ENCODE results near the gene RAPGEF1.
"Not testable (repeated sequence)": the region's sequence is repeated elsewhere in the genome, so short reads cannot be mapped to it uniquely, and the experiment has no call there.

The RAPGEF1 gene

GRCh38 chr9:131668439-131669268 lies 71.2 kb downstream of the RAPGEF1 start:
- DNase-seq (ENCODE audit: low read depth) = peak; percentile 56

- no peak for DNase-seq (ENCODE audit: low read depth)
Measured at GRCh38 chr9:131668057-131668438, 71.8 kb downstream of the RAPGEF1 start.

GRCh38 chr9:131667576-131667975 lies 72.3 kb downstream of the RAPGEF1 start:
- no peak for DNase-seq (ENCODE audit: low read depth)

- DNase-seq (ENCODE audit: low read depth) = no peak
Measured at GRCh38 chr9:131666774-131667173, 73.1 kb downstream of the RAPGEF1 start.

GRCh38 chr9:131666029-131666428 lies 73.8 kb downstream of the RAPGEF1 start:
- no peak for DNase-seq (ENCODE audit: low read depth)

GRCh38 chr9:131663288-131663687 lies 76.6 kb downstream of the RAPGEF1 start:
- no peak for DNase-seq (ENCODE audit: low read depth)

GRCh38 chr9:131662289-131662621 lies 77.6 kb downstream of the RAPGEF1 start:
- DNase-seq (ENCODE audit: low read depth) = not testable (repeated sequence)

- no peak for DNase-seq (ENCODE audit: low read depth)
Measured at GRCh38 chr9:131661568-131662288, 78.1 kb downstream of the RAPGEF1 start.

GRCh38 chr9:131660466-131661405 lies 79.1 kb downstream of the RAPGEF1 start:
- DNase-seq (ENCODE audit: low read depth) = no peak

- peak; percentile 66 for DNase-seq (ENCODE audit: low read depth)
Measured at GRCh38 chr9:131658377-131659129, 81.3 kb downstream of the RAPGEF1 start.

- DNase-seq (ENCODE audit: low read depth) = no peak
Measured at GRCh38 chr9:131657940-131658339, 81.9 kb downstream of the RAPGEF1 start.

- DNase-seq (ENCODE audit: low read depth) = no peak
Measured at GRCh38 chr9:131657456-131657855, 82.4 kb downstream of the RAPGEF1 start.

GRCh38 chr9:131657037-131657377 lies 82.9 kb downstream of the RAPGEF1 start:
- DNase-seq (ENCODE audit: low read depth) = no peak

GRCh38 chr9:131656356-131657036 lies 83.4 kb downstream of the RAPGEF1 start:
- no peak for DNase-seq (ENCODE audit: low read depth)

GRCh38 chr9:131654369-131654768 lies 85.5 kb downstream of the RAPGEF1 start:
- not testable (repeated sequence) for DNase-seq (ENCODE audit: low read depth)

- DNase-seq (ENCODE audit: low read depth) = no peak
Measured at GRCh38 chr9:131651599-131651998, 88.3 kb downstream of the RAPGEF1 start.

- no peak for DNase-seq (ENCODE audit: low read depth)
Measured at GRCh38 chr9:131651160-131651559, 88.7 kb downstream of the RAPGEF1 start.

- DNase-seq (ENCODE audit: low read depth) = peak; percentile 99
Measured at GRCh38 chr9:131650254-131650653, 89.6 kb downstream of the RAPGEF1 start.

- no peak for DNase-seq (ENCODE audit: low read depth)
Measured at GRCh38 chr9:131649646-131650045, 90.2 kb downstream of the RAPGEF1 start.

GRCh38 chr9:131645078-131645776 lies 94.6 kb downstream of the RAPGEF1 start:
- no peak for DNase-seq (ENCODE audit: low read depth)
